ENCODE measurements around the gene TIMM23B. TPM values are rescaled to one million over a fixed set of nuclear protein-coding genes. Genes with fewer than 3 reads are reported as not detected.
A peak's percentile ranks its signal among the peaks of the same experiment; 100 is the strongest.
"Not testable (repeated sequence)": the region's sequence is repeated elsewhere in the genome, so short reads cannot be mapped to it uniquely, and the experiment has no call there.

Gene TIMM23B
- total RNA-seq, 3 donors from 2014 or later (not counting 1 experiment from before 2014, with no cell fraction given), result 24.9 to 37.5 (median 27.9) TPM

- H3K36me3 ChIP-seq (ENCODE audit: control insufficient read depth, insufficient read depth, low read length); H3K9me3 ChIP-seq (ENCODE audit: control insufficient read depth, insufficient read depth, low read length); ATAC-seq; H3K4me3 Mint-ChIP-seq; H3K9me3 Mint-ChIP-seq; intact Hi-C loops (cut with micrococcal nuclease); H3K27ac ChIP-seq (ENCODE audit: low read length); H3K27ac Mint-ChIP-seq; H3K4me1 ChIP-seq (ENCODE audit: control insufficient read depth, insufficient read depth, low read length); H3K27me3 ChIP-seq (ENCODE audit: control insufficient read depth, insufficient read depth, low read length); H3K36me3 Mint-ChIP-seq; H3K27me3 Mint-ChIP-seq (ENCODE audit: low read depth in 2 of 2); H3K4me1 Mint-ChIP-seq; DNase-seq; H3K4me3 ChIP-seq (ENCODE audit: low read length): not testable (repeated sequence)
Measured at GRCh38 chr10:49917927-49918326, 23.9 kb upstream of the TIMM23B start.

GRCh38 chr10:49922041-49922440 lies 19.8 kb upstream of the TIMM23B start:
- DNase-seq; ATAC-seq; H3K4me3 Mint-ChIP-seq; H3K36me3 ChIP-seq (ENCODE audit: control insufficient read depth, insufficient read depth, low read length); H3K27me3 ChIP-seq (ENCODE audit: control insufficient read depth, insufficient read depth, low read length); H3K9me3 ChIP-seq (ENCODE audit: control insufficient read depth, insufficient read depth, low read length); H3K4me1 Mint-ChIP-seq; intact Hi-C loops (cut with micrococcal nuclease); H3K9me3 Mint-ChIP-seq; H3K4me3 ChIP-seq (ENCODE audit: low read length); H3K27ac ChIP-seq (ENCODE audit: low read length); H3K27me3 Mint-ChIP-seq (ENCODE audit: low read depth in 2 of 2); H3K27ac Mint-ChIP-seq; H3K36me3 Mint-ChIP-seq; H3K4me1 ChIP-seq (ENCODE audit: control insufficient read depth, insufficient read depth, low read length): not testable (repeated sequence)
- 100% methylated on average over 1 of the region's 4 CpGs for WGBS (ENCODE audit: insufficient coverage)

- H3K27ac Mint-ChIP-seq; H3K36me3 Mint-ChIP-seq; H3K27ac ChIP-seq (ENCODE audit: low read length); intact Hi-C loops (cut with micrococcal nuclease); H3K27me3 Mint-ChIP-seq (ENCODE audit: low read depth in 2 of 2); H3K9me3 Mint-ChIP-seq; ATAC-seq; DNase-seq; H3K4me1 ChIP-seq (ENCODE audit: control insufficient read depth, insufficient read depth, low read length); H3K36me3 ChIP-seq (ENCODE audit: control insufficient read depth, insufficient read depth, low read length); H3K27me3 ChIP-seq (ENCODE audit: control insufficient read depth, insufficient read depth, low read length); H3K4me3 Mint-ChIP-seq; H3K4me1 Mint-ChIP-seq; H3K4me3 ChIP-seq (ENCODE audit: low read length); H3K9me3 ChIP-seq (ENCODE audit: control insufficient read depth, insufficient read depth, low read length): not testable (repeated sequence)
- WGBS (ENCODE audit: insufficient coverage), result 93% methylated on average over 2 of the region's 4 CpGs
Measured at GRCh38 chr10:49923572-49923971, 18.3 kb upstream of the TIMM23B start.

GRCh38 chr10:49931276-49931675 lies 10.6 kb upstream of the TIMM23B start:
- H3K9me3 Mint-ChIP-seq; H3K36me3 ChIP-seq (ENCODE audit: control insufficient read depth, insufficient read depth, low read length); H3K4me1 Mint-ChIP-seq; H3K4me3 ChIP-seq (ENCODE audit: low read length); H3K4me1 ChIP-seq (ENCODE audit: control insufficient read depth, insufficient read depth, low read length); H3K9me3 ChIP-seq (ENCODE audit: control insufficient read depth, insufficient read depth, low read length); intact Hi-C loops (cut with micrococcal nuclease); ATAC-seq; H3K27me3 ChIP-seq (ENCODE audit: control insufficient read depth, insufficient read depth, low read length); H3K27ac ChIP-seq (ENCODE audit: low read length); H3K27ac Mint-ChIP-seq; H3K4me3 Mint-ChIP-seq; DNase-seq; H3K27me3 Mint-ChIP-seq (ENCODE audit: low read depth in 2 of 2): not testable (repeated sequence)
- WGBS (ENCODE audit: insufficient coverage), result 96% methylated on average over 2 of the region's 5 CpGs
- H3K36me3 Mint-ChIP-seq, result peaks cover 17% of the 10 kb centered on the region

- H3K27me3 Mint-ChIP-seq (ENCODE audit: low read depth in 2 of 2); intact Hi-C loops (cut with micrococcal nuclease); ATAC-seq; H3K9me3 Mint-ChIP-seq; H3K36me3 ChIP-seq (ENCODE audit: control insufficient read depth, insufficient read depth, low read length); DNase-seq; H3K4me3 ChIP-seq (ENCODE audit: low read length); H3K4me3 Mint-ChIP-seq; H3K27ac ChIP-seq (ENCODE audit: low read length); H3K27ac Mint-ChIP-seq; H3K27me3 ChIP-seq (ENCODE audit: control insufficient read depth, insufficient read depth, low read length); H3K9me3 ChIP-seq (ENCODE audit: control insufficient read depth, insufficient read depth, low read length); H3K4me1 Mint-ChIP-seq; H3K4me1 ChIP-seq (ENCODE audit: control insufficient read depth, insufficient read depth, low read length): not testable (repeated sequence)
- H3K36me3 Mint-ChIP-seq, result peaks cover 11% of the 10 kb centered on the region
- WGBS (ENCODE audit: insufficient coverage), result no CpG with 5 or more reads among the region's 7 CpGs
Measured at GRCh38 chr10:49931959-49932728, 9.7 kb upstream of the TIMM23B start.

GRCh38 chr10:49942339-49942705 lies 469 bp downstream of the TIMM23B start:
- H3K27me3 ChIP-seq (ENCODE audit: control insufficient read depth, insufficient read depth, low read length); H3K9me3 ChIP-seq (ENCODE audit: control insufficient read depth, insufficient read depth, low read length); intact Hi-C loops (cut with micrococcal nuclease); H3K9me3 Mint-ChIP-seq; H3K36me3 ChIP-seq (ENCODE audit: control insufficient read depth, insufficient read depth, low read length); H3K27me3 Mint-ChIP-seq (ENCODE audit: low read depth in 2 of 2); H3K36me3 Mint-ChIP-seq: not testable (repeated sequence)
- Histone ChIP-seq H3K4me3 (ENCODE audit: low read length) (peak overlapping the region; percentile 74), H3K27ac (ENCODE audit: low read length) (peak overlapping the region; percentile 61), H3K4me1 (ENCODE audit: control insufficient read depth, insufficient read depth, low read length) (peaks cover 13% of the 10 kb centered on the region)
- peaks cover 40 to 43% of the 10 kb centered on the region in 2 donors for H3K4me1 Mint-ChIP-seq
- peak; percentile 7 to 22 (median 10) for ATAC-seq
- DNase-seq, result peak in 1 of 2 donors; percentile 9
- under 1% methylated on average over 12 of the region's 12 CpGs for WGBS (ENCODE audit: insufficient coverage)
- H3K4me3 Mint-ChIP-seq, result peak overlapping the region; percentile 100
- H3K27ac Mint-ChIP-seq, result peak overlapping the region; percentile 92 to 97

- intact Hi-C loops (cut with micrococcal nuclease); H3K36me3 ChIP-seq (ENCODE audit: control insufficient read depth, insufficient read depth, low read length); DNase-seq; H3K27me3 Mint-ChIP-seq (ENCODE audit: low read depth in 2 of 2); H3K27me3 ChIP-seq (ENCODE audit: control insufficient read depth, insufficient read depth, low read length); H3K4me3 ChIP-seq (ENCODE audit: low read length); H3K9me3 ChIP-seq (ENCODE audit: control insufficient read depth, insufficient read depth, low read length); ATAC-seq; H3K9me3 Mint-ChIP-seq; H3K4me3 Mint-ChIP-seq; H3K27ac ChIP-seq (ENCODE audit: low read length); H3K36me3 Mint-ChIP-seq: not testable (repeated sequence)
- peaks cover 13% of the 10 kb centered on the region for H3K4me1 ChIP-seq (ENCODE audit: control insufficient read depth, insufficient read depth, low read length)
- 72% methylated on average over 1 of the region's 2 CpGs for WGBS (ENCODE audit: insufficient coverage)
- H3K4me1 Mint-ChIP-seq, result peaks cover 35 to 43% of the 10 kb centered on the region in 2 donors
- peak overlapping the region in 1 of 2 donors; percentile 92 for H3K27ac Mint-ChIP-seq
Measured at GRCh38 chr10:49943607-49944006, 1.8 kb downstream of the TIMM23B start.

GRCh38 chr10:49948142-49948541 lies 6.3 kb downstream of the TIMM23B start:
- H3K4me3 Mint-ChIP-seq; ATAC-seq; H3K4me3 ChIP-seq (ENCODE audit: low read length); H3K27me3 Mint-ChIP-seq (ENCODE audit: low read depth in 2 of 2); H3K27ac ChIP-seq (ENCODE audit: low read length); H3K9me3 Mint-ChIP-seq; H3K27me3 ChIP-seq (ENCODE audit: control insufficient read depth, insufficient read depth, low read length); DNase-seq; H3K36me3 Mint-ChIP-seq; H3K9me3 ChIP-seq (ENCODE audit: control insufficient read depth, insufficient read depth, low read length); H3K27ac Mint-ChIP-seq; H3K4me1 Mint-ChIP-seq; intact Hi-C loops (cut with micrococcal nuclease); H3K4me1 ChIP-seq (ENCODE audit: control insufficient read depth, insufficient read depth, low read length); H3K36me3 ChIP-seq (ENCODE audit: control insufficient read depth, insufficient read depth, low read length): not testable (repeated sequence)
- WGBS (ENCODE audit: insufficient coverage), result no CpG with 5 or more reads among the region's 2 CpGs

Measured in natural killer cell (primary cell).